OCI-LY7 (cell line): ENCODE measurements around the gene MROH9. TPM values are rescaled to one million over a fixed set of nuclear protein-coding genes. Genes with fewer than 3 reads are reported as not detected.

Experiments
- BruUV-seq: library from RNA; stranded (reverse); fragments of 400-500 nt; replicated peaks from 2 replicates; lab custom pipeline; 2021; lab: Mats Ljungman, UMichigan
- CTCF ChIA-PET: fragments of 300-600 bp; sonication (Branson Sonifier 250); formaldehyde crosslinking; loops from one replicate; lab custom pipeline; 2022; ENCODE audit warnings: antibody characterized with exemption; ENCODE audit not compliant: unreplicated experiment; lab: Charles Lee
- POLR2A ChIA-PET: fragments of 300-600 bp; sonication (Branson Sonifier 250); formaldehyde crosslinking; loops from one replicate; lab custom pipeline; 2022; ENCODE audit warnings: antibody characterized with exemption; lab: Charles Lee
- DNase-seq: peaks from one replicate; pipeline ENCODE4 v3.0.0-alpha.2; 2015; ENCODE audit warnings: low spot score
- H2AFZ ChIP-seq: fragments of 200-600 bp; sonication (generic), shearing (Covaris generic); 2 replicates; pipeline ENCODE4 v1.6.1; 2014; ENCODE audit warnings: mild to moderate bottlenecking, antibody characterized with exemption, low read length, moderate library complexity
- H3K27ac ChIP-seq: fragments of 200-600 bp; sonication (generic); 2 replicates; pipeline ENCODE4 v1.5.1; 2014; ENCODE audit warnings: mixed run types, low read depth, mild to moderate bottlenecking, moderate library complexity, low read length, inconsistent platforms; ENCODE audit not compliant: poor library complexity, severe bottlenecking
- H3K36me3 ChIP-seq: fragments of 200-600 bp; sonication (generic); 2 replicates; pipeline ENCODE4 v1.6.1; 2014; ENCODE audit warnings: mild to moderate bottlenecking, antibody characterized with exemption, low read length, moderate library complexity, mixed read lengths; ENCODE audit not compliant: insufficient read depth
- H3K4me1 ChIP-seq: fragments of 200-600 bp; sonication (generic); 2 replicates; pipeline ENCODE4 v1.5.1; 2014; ENCODE audit warnings: mild to moderate bottlenecking, low read length; ENCODE audit not compliant: insufficient read depth, poor library complexity, severe bottlenecking
- H3K4me2 ChIP-seq: fragments of 200-600 bp; sonication (generic); 2 replicates; pipeline ENCODE4 v1.6.1; 2014; ENCODE audit warnings: mild to moderate bottlenecking, low read length
- H3K4me3 ChIP-seq: fragments of 200-600 bp; sonication (generic); 2 replicates; pipeline ENCODE4 v1.5.1; 2014; ENCODE audit warnings: mild to moderate bottlenecking, low read depth, low read length; ENCODE audit not compliant: poor library complexity, severe bottlenecking
- H3K79me2 ChIP-seq: fragments of 200-600 bp; sonication (generic); 2 replicates; pipeline ENCODE4 v1.6.1; 2016; ENCODE audit warnings: low read depth, mild to moderate bottlenecking, low read length, moderate library complexity, mixed read lengths; ENCODE audit not compliant: insufficient read depth
- H3K9me2 ChIP-seq: fragments of 200-600 bp; sonication (generic); 2 replicates; pipeline ENCODE4 v1.6.1; 2016; ENCODE audit warnings: mild to moderate bottlenecking, low read length, mixed read lengths; ENCODE audit not compliant: insufficient read depth
- H3K9me3 ChIP-seq: fragments of 200-600 bp; sonication (generic); 2 replicates; pipeline ENCODE4 v1.6.1; 2014; ENCODE audit warnings: mild to moderate bottlenecking, mixed run types, low read length, mixed read lengths
- H4K20me1 ChIP-seq: fragments of 200-600 bp; sonication (generic); 2 replicates; pipeline ENCODE4 v1.6.1; 2014; ENCODE audit warnings: mild to moderate bottlenecking, antibody characterized with exemption, low read length, moderate library complexity, mixed read lengths; ENCODE audit not compliant: insufficient read depth
- EZH2phosphoT487 ChIP-seq: fragments of 200-600 bp; sonication (generic); IDR thresholded peaks from 2 replicates; pipeline ENCODE4 v1.6.1; 2018; ENCODE audit warnings: low read depth, borderline replicate concordance, mild to moderate bottlenecking, mixed run types, antibody characterized with exemption, low read length, moderate library complexity, mixed read lengths
- intact Hi-C: fragments of 100-400 bp; cut with micrococcal nuclease; formaldehyde crosslinking; loops from one replicate; pipeline ENCODE4 v1.10.0; 2022; ENCODE audit not compliant: unreplicated experiment
- total RNA-seq, 2 experiments: library from RNA; depleted of rRNA in 1 of 2; stranded (reverse); fragments of >200 nt in 1 of 2; shearing (Covaris generic) in 1 of 2; gene quantifications; 2 replicates each; pipeline ENCODE4 v1.2.3, GENCODE V29; 2014 to 2022
- TF ChIP-seq, protein P1 (sequence below): fragments of 200-600 bp; sonication (generic); conservative IDR thresholded peaks from 2 replicates; pipeline ENCODE4 v1.5.1; 2014; ENCODE audit warnings: mild to moderate bottlenecking, antibody characterized with exemption, low read length, moderate library complexity, mixed read lengths

Gene MROH9
- total RNA-seq, 2 experiments from 2014 or later = not detected

DNA sequence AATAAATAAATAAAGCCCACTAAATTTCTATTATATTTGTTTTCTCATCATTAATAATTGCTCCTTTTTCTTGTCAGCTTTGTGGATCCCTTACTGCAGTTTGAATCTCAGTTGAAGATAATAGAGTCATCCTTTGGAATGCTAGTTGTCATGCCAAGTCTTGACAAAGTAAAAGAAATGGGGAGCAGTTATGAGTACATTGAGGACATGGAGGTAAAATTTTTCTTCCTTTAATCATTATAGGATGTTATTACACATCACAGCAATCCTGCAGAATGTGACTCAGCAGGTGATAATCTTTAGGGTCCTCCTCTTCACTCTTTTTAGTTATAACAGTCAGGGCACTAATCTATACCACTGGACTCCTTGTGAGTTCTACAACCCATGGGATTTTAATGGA is 24.1 kb downstream of the MROH9 start:
- BruUV-seq = no TSS peak
- TF ChIP-seq, protein P1, sequence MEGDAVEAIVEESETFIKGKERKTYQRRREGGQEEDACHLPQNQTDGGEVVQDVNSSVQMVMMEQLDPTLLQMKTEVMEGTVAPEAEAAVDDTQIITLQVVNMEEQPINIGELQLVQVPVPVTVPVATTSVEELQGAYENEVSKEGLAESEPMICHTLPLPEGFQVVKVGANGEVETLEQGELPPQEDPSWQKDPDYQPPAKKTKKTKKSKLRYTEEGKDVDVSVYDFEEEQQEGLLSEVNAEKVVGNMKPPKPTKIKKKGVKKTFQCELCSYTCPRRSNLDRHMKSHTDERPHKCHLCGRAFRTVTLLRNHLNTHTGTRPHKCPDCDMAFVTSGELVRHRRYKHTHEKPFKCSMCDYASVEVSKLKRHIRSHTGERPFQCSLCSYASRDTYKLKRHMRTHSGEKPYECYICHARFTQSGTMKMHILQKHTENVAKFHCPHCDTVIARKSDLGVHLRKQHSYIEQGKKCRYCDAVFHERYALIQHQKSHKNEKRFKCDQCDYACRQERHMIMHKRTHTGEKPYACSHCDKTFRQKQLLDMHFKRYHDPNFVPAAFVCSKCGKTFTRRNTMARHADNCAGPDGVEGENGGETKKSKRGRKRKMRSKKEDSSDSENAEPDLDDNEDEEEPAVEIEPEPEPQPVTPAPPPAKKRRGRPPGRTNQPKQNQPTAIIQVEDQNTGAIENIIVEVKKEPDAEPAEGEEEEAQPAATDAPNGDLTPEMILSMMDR = no peak
- no peak for TF ChIP-seq EZH2phosphoT487
- Histone ChIP-seq H3K36me3 (no peaks in the 10 kb centered on the region), H3K27ac (no peak overlapping the region), H2AFZ (no peak overlapping the region), H3K4me1 (no peaks in the 10 kb centered on the region), H3K4me3 (no peak overlapping the region), H3K79me2 (no peaks in the 10 kb centered on the region), H3K4me2 (no peak overlapping the region), H3K9me2 (no peaks in the 10 kb centered on the region), H4K20me1 (no peaks in the 10 kb centered on the region), H3K9me3 (no peaks in the 10 kb centered on the region)
- POLR2A ChIA-PET = interaction anchor here (0.5 kb wide), 1 partner anchor 406 kb away, joined by 3 read pairs; no protein-coding TSS in a partner anchor
- intact Hi-C loops = no loop called here
- CTCF ChIA-PET = no interaction called here
- no peak for DNase-seq

DNA sequence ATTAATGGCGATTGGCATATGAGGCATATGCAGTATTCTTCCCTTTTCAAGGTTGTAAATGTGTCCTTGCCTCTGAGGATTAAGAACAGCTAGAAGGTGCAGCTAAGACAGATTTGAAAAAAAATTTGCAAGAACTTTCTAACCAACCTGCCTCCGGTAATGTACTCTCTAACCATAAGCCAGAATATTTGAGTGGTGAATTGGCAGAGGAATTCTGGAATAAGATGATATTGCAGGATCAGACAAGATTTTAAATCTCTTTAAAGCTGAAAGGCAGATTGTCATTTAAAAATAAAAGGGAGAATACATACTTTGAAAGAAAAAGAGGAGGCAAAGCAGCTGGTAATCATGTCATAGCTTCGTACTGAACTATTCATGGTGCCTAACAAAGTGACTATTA is 29.2 kb downstream of the MROH9 start:
- DNase-seq = no peak
- H3K79me2 ChIP-seq = no peaks in the 10 kb centered on the region
- intact Hi-C loops = no loop called here
- no peak overlapping the region for H3K4me3 ChIP-seq
- POLR2A ChIA-PET = interaction anchor here (0.6 to 0.7 kb wide), 2 partner anchors 28 to 987 kb away, joined by 3 read pairs; no protein-coding TSS in a partner anchor
- no peaks in the 10 kb centered on the region for H3K9me3 ChIP-seq
- no peak overlapping the region for H2AFZ ChIP-seq
- no peaks in the 10 kb centered on the region for H4K20me1 ChIP-seq
- no peak for TF ChIP-seq EZH2phosphoT487
- TF ChIP-seq, protein P1 = no peak
- CTCF ChIA-PET = no interaction called here
- H3K9me2 ChIP-seq = no peaks in the 10 kb centered on the region
- no peaks in the 10 kb centered on the region for H3K36me3 ChIP-seq
- BruUV-seq = no TSS peak
- no peak overlapping the region for H3K27ac ChIP-seq
- H3K4me2 ChIP-seq = no peak overlapping the region
- H3K4me1 ChIP-seq = no peaks in the 10 kb centered on the region

DNA sequence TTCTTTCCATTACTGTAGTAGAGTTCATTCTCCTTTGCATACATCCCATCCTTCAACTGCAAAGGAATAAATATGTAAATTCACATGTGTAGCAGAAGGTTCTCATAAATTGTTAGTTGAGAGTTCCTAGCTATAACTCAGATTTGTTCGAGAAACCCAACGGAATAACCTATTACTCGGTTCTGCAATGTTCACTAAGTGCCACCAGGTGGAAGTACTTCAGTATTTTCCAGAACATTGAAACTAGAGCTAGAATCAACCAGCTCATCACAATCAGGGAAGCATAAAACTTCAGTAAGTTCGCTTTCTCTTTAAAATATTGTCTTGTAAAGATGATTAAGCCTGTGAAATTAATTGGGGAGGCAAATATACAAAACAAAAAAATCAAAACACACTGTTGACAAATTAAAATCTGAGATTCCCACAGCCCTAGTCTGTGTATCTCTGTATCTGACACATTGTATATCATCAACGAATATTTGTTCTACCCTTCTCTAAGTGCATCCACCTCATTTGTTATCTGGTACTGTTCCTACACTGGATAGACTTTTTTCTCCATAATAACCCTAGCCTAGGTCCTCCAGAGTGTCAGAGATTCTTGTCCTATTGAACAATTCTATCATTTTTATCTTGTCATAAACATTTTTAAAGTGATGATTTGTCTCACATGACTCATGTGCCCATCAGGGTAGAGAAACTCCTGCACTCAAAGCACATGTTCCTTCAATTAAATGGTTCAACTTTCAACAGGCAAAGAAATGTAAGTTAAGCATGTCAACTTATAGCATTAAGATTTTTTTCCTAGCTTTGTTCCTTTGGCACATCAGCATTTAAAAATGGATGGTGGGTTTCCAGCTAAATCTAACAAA is 31.9 kb downstream of the MROH9 start:
- H3K79me2 ChIP-seq = no peaks in the 10 kb centered on the region
- no peaks in the 10 kb centered on the region for H4K20me1 ChIP-seq
- no peaks in the 10 kb centered on the region for H3K9me2 ChIP-seq
- no peaks in the 10 kb centered on the region for H3K4me1 ChIP-seq
- no peak overlapping the region for H2AFZ ChIP-seq
- intact Hi-C loops = loop anchor here (1.0 to 5.0 kb wide), 2 partner anchors 260 to 347 kb away; partner anchors contain the start of gene FMO4
- H3K4me2 ChIP-seq = no peak overlapping the region
- H3K27ac ChIP-seq = no peak overlapping the region
- POLR2A ChIA-PET = interaction anchor here (0.6 to 1.5 kb wide), 4 partner anchors 9 to 273 kb away, joined by 3 read pairs; no protein-coding TSS in a partner anchor
- CTCF ChIA-PET = interaction anchor here (1.8 kb wide), 1 partner anchor 346 kb away, joined by 11 read pairs; the partner anchor contains the start of gene FMO4
- TF ChIP-seq EZH2phosphoT487 = no peak
- TF ChIP-seq, protein P1 = peak; percentile 85
- BruUV-seq = no TSS peak
- no peaks in the 10 kb centered on the region for H3K36me3 ChIP-seq
- H3K9me3 ChIP-seq = no peaks in the 10 kb centered on the region
- H3K4me3 ChIP-seq = no peak overlapping the region
- peak; percentile 49 for DNase-seq
